ENCODE data around the gene AFTPH. TPM values are rescaled to one million over a fixed set of nuclear protein-coding genes. Genes with fewer than 3 reads are reported as not detected.

AFTPH gene
- total RNA-seq, 2 experiments from 2014 or later: 30.6 to 31.1 TPM

GRCh38 chr2:64568836-64569235, 44.7 kb downstream of the AFTPH start:
- no peak for ATAC-seq

GRCh38 chr2:64574871-64575270, 50.7 kb downstream of the AFTPH start:
- Mint-ChIP-seq H3K27ac (no peak overlapping the region), H3K27me3 (no peaks in the 10 kb centered on the region), H3K4me1 (ENCODE audit: low read depth) (peaks cover 4% of the 10 kb centered on the region), H3K36me3 (ENCODE audit: low read depth) (peaks cover 34% of the 10 kb centered on the region), H3K4me3 (no peak overlapping the region), H3K9me3 (no peaks in the 10 kb centered on the region)
- CTCF ChIA-PET: interaction anchor here (0.9 to 1.4 kb wide), 4 partner anchors 11 to 244 kb away, joined by 3 to 4 read pairs (median 3); no protein-coding TSS in a partner anchor
- POLR2A ChIA-PET: interaction anchor here (1.6 kb wide), 1 partner anchor 14 kb away, joined by 5 read pairs; no protein-coding TSS in a partner anchor
- TF ChIP-seq CTCF (IDR thresholded peaks at IDR 0.05): no peak
- no peak for ATAC-seq
- intact Hi-C loops (cut with micrococcal nuclease): no loop called here
- DNase-seq: no peak

More at GRCh38 chr2:64568836-64569235, 44.7 kb downstream of the AFTPH start:
- no peak for TF ChIP-seq CTCF (IDR thresholded peaks at IDR 0.05)
- no peaks in the 10 kb centered on the region for H3K9me3 Mint-ChIP-seq
- no peaks in the 10 kb centered on the region for H3K27me3 Mint-ChIP-seq
- peaks cover 17% of the 10 kb centered on the region for H3K4me1 Mint-ChIP-seq (ENCODE audit: low read depth)
- H3K27ac Mint-ChIP-seq: no peak overlapping the region
- H3K36me3 Mint-ChIP-seq (ENCODE audit: low read depth): peaks cover 14% of the 10 kb centered on the region
- intact Hi-C loops (cut with micrococcal nuclease): loop anchor here (10.0 kb wide), 1 partner anchor 234 kb away; no protein-coding TSS in a partner anchor
- no peak for DNase-seq
- H3K4me3 Mint-ChIP-seq: no peak overlapping the region
- POLR2A ChIA-PET: interaction anchor here (2.2 kb wide), 1 partner anchor 45 kb away, joined by 4 read pairs; the partner anchor contains the start of gene AFTPH
- CTCF ChIA-PET: interaction anchor here (0.7 to 2.4 kb wide), 3 partner anchors 11 to 81 kb away, joined by 3 to 9 read pairs (median 6); no protein-coding TSS in a partner anchor

- DNase-seq (no peak), ATAC-seq (no peak)
- intact Hi-C loops (cut with micrococcal nuclease): no loop called here
- Mint-ChIP-seq H3K4me1 (ENCODE audit: low read depth) (no peaks in the 10 kb centered on the region), H3K27me3 (no peaks in the 10 kb centered on the region), H3K9me3 (no peaks in the 10 kb centered on the region), H3K36me3 (ENCODE audit: low read depth) (peaks cover 17% of the 10 kb centered on the region), H3K4me3 (no peak overlapping the region), H3K27ac (no peak overlapping the region)
- POLR2A ChIA-PET: interaction anchor here (0.7 to 1.2 kb wide), 2 partner anchors 60 to 63 kb away, joined by 3 read pairs; no protein-coding TSS in a partner anchor
- no peak for TF ChIP-seq CTCF (IDR thresholded peaks at IDR 0.05)
- CTCF ChIA-PET: interaction anchor here (0.8 to 1.8 kb wide), 6 partner anchors 9 to 292 kb away, joined by 3 to 9 read pairs (median 5); no protein-coding TSS in a partner anchor
Measured at GRCh38 chr2:64581018-64581417, 56.9 kb downstream of the AFTPH start.

GRCh38 chr2:64581777-64582539, 57.8 kb downstream of the AFTPH start:
- no peak overlapping the region for H3K4me3 Mint-ChIP-seq
- intact Hi-C loops (cut with micrococcal nuclease): no loop called here
- H3K27me3 Mint-ChIP-seq: no peaks in the 10 kb centered on the region
- DNase-seq (no peak), ATAC-seq (no peak)
- peaks cover 14% of the 10 kb centered on the region for H3K36me3 Mint-ChIP-seq (ENCODE audit: low read depth)
- TF ChIP-seq CTCF (IDR thresholded peaks at IDR 0.05): no peak
- POLR2A ChIA-PET: no interaction called here
- no peaks in the 10 kb centered on the region for H3K9me3 Mint-ChIP-seq
- H3K4me1 Mint-ChIP-seq (ENCODE audit: low read depth): peaks cover 3% of the 10 kb centered on the region
- H3K27ac Mint-ChIP-seq: no peak overlapping the region
- CTCF ChIA-PET: interaction anchor here (0.6 to 2.5 kb wide), 14 partner anchors 8 to 291 kb away, joined by 3 to 10 read pairs (median 4); partner anchors contain the start of gene AFTPH

Measured in activated CD8-positive, alpha-beta T cell treated with anti-CD3 and anti-CD28 coated beads for 36 hours (primary cell).